OCI-LY1 (cell line): ENCODE results near the gene TICAM1.
"Not testable (repeated sequence)": the region's sequence is repeated elsewhere in the genome, so short reads cannot be mapped to it uniquely, and the experiment has no call there.

ENCODE experiments used
- H2AFZ ChIP-seq: fragments of 200-600 bp; sonication (generic), shearing (Covaris generic); 2 replicates; pipeline ENCODE4 v1.6.0; 2014; ENCODE audit warnings: antibody characterized with exemption, mild to moderate bottlenecking, low read length
- H3F3A ChIP-seq: fragments of 200-600 bp; sonication (generic), shearing (Covaris generic); 2 replicates; pipeline ENCODE4 v1.6.0; 2014; ENCODE audit warnings: mild to moderate bottlenecking, antibody characterized with exemption, low read length, moderate library complexity; ENCODE audit not compliant: insufficient read depth
- H3K27ac ChIP-seq: fragments of 200-600 bp; sonication (generic); 2 replicates; pipeline ENCODE4 v1.5.1; 2014; ENCODE audit warnings: low read length, mixed run types, mild to moderate bottlenecking, low read depth; ENCODE audit not compliant: poor library complexity, severe bottlenecking
- H3K27me3 ChIP-seq: fragments of 200-600 bp; sonication (generic); 2 replicates; pipeline ENCODE4 v1.6.0; 2014; ENCODE audit warnings: antibody characterized with exemption, mild to moderate bottlenecking, low read length, moderate library complexity; ENCODE audit not compliant: insufficient read depth
- H3K36me3 ChIP-seq: fragments of 200-600 bp; sonication (generic); 2 replicates; pipeline ENCODE4 v1.6.1; 2014; ENCODE audit warnings: mild to moderate bottlenecking, antibody characterized with exemption, low read length, moderate library complexity, mixed read lengths; ENCODE audit not compliant: insufficient read depth
- H3K4me1 ChIP-seq: fragments of 200-600 bp; sonication (generic); 2 replicates; pipeline ENCODE4 v1.5.1; 2014; ENCODE audit warnings: mild to moderate bottlenecking, low read length, moderate library complexity; ENCODE audit not compliant: insufficient read depth, severe bottlenecking
- H3K4me2 ChIP-seq: fragments of 200-600 bp; sonication (generic), shearing (Covaris generic); 2 replicates; pipeline ENCODE4 v1.6.1; 2014; ENCODE audit warnings: low read length
- H3K4me3 ChIP-seq: fragments of 200-600 bp; sonication (generic); 2 replicates; pipeline ENCODE4 v1.5.1; 2014; ENCODE audit warnings: low read length, low read depth, mild to moderate bottlenecking, mixed read lengths; ENCODE audit not compliant: poor library complexity, severe bottlenecking
- H3K79me2 ChIP-seq: fragments of 200-600 bp; shearing (Covaris generic); 2 replicates; pipeline ENCODE4 v1.6.1; 2016; ENCODE audit warnings: mixed run types, low read length, mixed read lengths; ENCODE audit not compliant: insufficient read depth
- H3K9ac ChIP-seq: fragments of 200-600 bp; sonication (generic), shearing (Covaris generic); 2 replicates; pipeline ENCODE4 v1.6.1; 2014; ENCODE audit warnings: mild to moderate bottlenecking, low read length, mixed read lengths
- H3K9me2 ChIP-seq: fragments of 200-600 bp; sonication (generic), shearing (Covaris generic); 2 replicates; pipeline ENCODE4 v1.6.1; 2014; ENCODE audit warnings: low read depth, mild to moderate bottlenecking, low read length, mixed read lengths
- H3K9me3 ChIP-seq: fragments of 200-600 bp; shearing (Covaris generic); 2 replicates; pipeline ENCODE4 v1.6.1; 2014; ENCODE audit warnings: low read length, mixed read lengths
- H4K20me1 ChIP-seq: fragments of 200-600 bp; sonication (generic), shearing (Covaris generic); 2 replicates; pipeline ENCODE4 v1.6.0; 2016; ENCODE audit warnings: mild to moderate bottlenecking, low read length; ENCODE audit not compliant: insufficient read depth
- EZH2 ChIP-seq: fragments of 200-600 bp; sonication (generic), shearing (Covaris generic); IDR thresholded peaks from 2 replicates; pipeline ENCODE4 v1.8.0; 2017; ENCODE audit warnings: borderline replicate concordance, mixed run types, mild to moderate bottlenecking, antibody characterized with exemption, low read length, moderate library complexity, mixed read lengths
- TF ChIP-seq, protein P1 (sequence below): fragments of 200-600 bp; sonication (generic), shearing (Covaris generic); IDR thresholded peaks from 2 replicates; pipeline ENCODE4 v1.5.1; 2017; ENCODE audit warnings: mild to moderate bottlenecking, antibody characterized with exemption, low read length, moderate library complexity, mixed read lengths

Gene TICAM1

DNA sequence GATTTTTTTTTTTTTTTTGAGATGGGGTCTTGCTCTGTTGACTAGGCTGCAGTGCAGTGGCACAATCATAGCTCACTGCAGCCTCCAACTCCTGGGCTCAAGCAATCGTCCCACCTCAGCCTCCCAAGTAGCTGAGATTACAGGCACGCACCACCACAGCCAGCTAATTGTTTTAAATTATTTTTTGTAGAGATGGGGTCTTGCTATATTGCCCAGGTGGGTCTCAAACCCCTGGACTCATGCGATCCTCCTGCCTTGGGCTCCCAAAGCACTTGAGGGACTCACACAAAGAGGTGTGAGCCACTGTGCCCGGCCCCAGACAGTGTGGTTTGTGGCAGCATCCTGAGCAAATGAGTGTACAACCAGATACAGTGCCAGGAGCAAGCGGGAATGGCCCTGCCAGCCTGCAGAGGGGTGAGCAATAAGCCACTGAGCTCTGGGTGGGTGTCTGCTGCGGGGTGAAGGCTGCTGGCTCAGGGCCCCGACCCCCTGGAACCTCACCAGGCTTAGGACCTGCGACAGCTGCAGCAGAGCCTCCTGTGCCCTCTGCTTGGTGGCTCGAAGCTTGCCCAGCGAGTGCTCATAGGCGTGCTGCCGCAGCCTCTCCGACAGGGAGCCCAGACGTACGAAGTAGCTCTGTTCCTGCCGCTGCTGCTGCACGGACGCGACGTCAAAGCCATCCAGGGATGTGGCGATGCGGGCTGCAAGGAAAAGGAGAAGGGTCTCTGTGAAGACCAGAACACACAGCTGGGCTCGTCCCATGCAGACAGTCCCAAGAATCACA is 15.9 kb upstream of the TICAM1 start:
- H3K9me2 ChIP-seq = no peaks in the 10 kb centered on the region
- H3K27me3 ChIP-seq = no peaks in the 10 kb centered on the region
- no peak for TF ChIP-seq EZH2
- TF ChIP-seq, protein P1, sequence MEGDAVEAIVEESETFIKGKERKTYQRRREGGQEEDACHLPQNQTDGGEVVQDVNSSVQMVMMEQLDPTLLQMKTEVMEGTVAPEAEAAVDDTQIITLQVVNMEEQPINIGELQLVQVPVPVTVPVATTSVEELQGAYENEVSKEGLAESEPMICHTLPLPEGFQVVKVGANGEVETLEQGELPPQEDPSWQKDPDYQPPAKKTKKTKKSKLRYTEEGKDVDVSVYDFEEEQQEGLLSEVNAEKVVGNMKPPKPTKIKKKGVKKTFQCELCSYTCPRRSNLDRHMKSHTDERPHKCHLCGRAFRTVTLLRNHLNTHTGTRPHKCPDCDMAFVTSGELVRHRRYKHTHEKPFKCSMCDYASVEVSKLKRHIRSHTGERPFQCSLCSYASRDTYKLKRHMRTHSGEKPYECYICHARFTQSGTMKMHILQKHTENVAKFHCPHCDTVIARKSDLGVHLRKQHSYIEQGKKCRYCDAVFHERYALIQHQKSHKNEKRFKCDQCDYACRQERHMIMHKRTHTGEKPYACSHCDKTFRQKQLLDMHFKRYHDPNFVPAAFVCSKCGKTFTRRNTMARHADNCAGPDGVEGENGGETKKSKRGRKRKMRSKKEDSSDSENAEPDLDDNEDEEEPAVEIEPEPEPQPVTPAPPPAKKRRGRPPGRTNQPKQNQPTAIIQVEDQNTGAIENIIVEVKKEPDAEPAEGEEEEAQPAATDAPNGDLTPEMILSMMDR = no peak
- no peak overlapping the region for H3K27ac ChIP-seq
- no peak overlapping the region for H2AFZ ChIP-seq
- H3K36me3 ChIP-seq = peaks cover 25% of the 10 kb centered on the region
- H3K4me2 ChIP-seq = no peak overlapping the region
- H3K4me1 ChIP-seq = peaks cover 17% of the 10 kb centered on the region
- no peaks in the 10 kb centered on the region for H4K20me1 ChIP-seq
- no peaks in the 10 kb centered on the region for H3K9me3 ChIP-seq
- H3K79me2 ChIP-seq = no peaks in the 10 kb centered on the region
- H3K9ac ChIP-seq = no peak overlapping the region
- no peak overlapping the region for H3K4me3 ChIP-seq
- no peaks in the 10 kb centered on the region for H3F3A ChIP-seq

DNA sequence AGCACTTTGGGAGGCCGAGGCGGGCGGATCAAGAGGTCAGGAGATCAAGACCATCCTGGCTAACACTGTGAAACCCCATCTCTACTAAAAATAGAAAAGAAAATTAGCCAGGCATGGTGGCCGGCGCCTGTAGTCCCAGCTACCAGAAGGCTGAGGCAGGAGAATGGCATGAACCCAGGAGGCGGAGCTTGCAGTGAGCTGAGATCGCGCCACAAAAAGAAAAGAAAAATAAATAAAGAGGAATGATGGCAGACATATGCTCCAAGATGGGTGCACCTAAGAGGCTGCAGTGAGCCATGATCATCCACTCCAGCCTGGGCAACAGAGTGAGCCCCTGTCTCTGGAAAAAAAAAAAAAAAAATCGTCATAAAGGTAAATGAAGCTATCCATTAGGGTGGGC is 14.5 kb upstream of the TICAM1 start:
- not testable (repeated sequence) for H3K79me2 ChIP-seq, H3K9ac ChIP-seq, H2AFZ ChIP-seq, H3K9me3 ChIP-seq, H4K20me1 ChIP-seq, H3K27me3 ChIP-seq, H3F3A ChIP-seq, H3K4me3 ChIP-seq, H3K9me2 ChIP-seq, H3K4me2 ChIP-seq, H3K27ac ChIP-seq
- peaks cover 17% of the 10 kb centered on the region for H3K4me1 ChIP-seq
- peaks cover 30% of the 10 kb centered on the region for H3K36me3 ChIP-seq

DNA sequence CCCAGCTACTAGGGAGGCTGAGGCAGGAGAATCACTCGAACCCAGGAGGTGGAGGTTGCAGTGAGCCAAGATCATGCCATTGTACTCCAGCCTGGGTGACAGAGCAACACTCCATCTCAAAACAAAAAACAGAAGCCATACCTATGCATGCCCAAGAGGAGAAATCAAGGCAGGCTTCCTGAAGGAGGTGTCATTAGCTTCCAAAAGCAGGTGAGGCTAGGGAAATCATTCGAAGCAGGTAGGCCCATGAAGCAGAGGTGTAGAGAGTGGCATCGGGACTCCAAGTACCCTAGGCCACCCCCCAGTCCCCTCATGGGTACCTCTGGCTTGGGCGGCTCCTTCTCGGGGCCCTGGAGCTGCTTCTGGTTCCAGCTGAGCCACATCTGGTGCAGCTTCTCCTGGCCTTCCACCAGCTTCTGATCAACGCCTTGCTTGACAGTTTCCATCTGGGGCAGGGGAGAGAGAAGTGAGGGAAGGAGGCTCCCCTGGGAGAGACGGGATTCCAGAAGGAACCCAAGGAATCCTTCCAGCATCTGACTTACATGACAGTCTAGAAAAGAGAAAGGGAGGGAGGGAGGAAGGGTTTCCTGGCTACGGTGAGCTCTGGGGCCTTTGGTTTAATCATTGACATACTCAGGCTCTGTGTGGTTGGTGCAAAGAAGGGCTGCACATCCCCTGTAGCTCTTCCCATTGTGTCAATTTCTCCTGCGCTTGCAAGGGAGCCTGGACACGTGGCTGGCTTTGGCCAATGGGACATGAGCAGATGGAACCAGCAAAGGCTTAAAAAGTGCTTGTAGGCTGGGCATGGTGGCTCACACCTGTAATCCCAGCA is 13.1 kb upstream of the TICAM1 start:
- peaks cover 40% of the 10 kb centered on the region for H3K36me3 ChIP-seq
- no peak overlapping the region for H3K9ac ChIP-seq
- H4K20me1 ChIP-seq = no peaks in the 10 kb centered on the region
- no peaks in the 10 kb centered on the region for H3K9me2 ChIP-seq
- H3K27ac ChIP-seq = no peak overlapping the region
- no peak for TF ChIP-seq EZH2
- no peaks in the 10 kb centered on the region for H3F3A ChIP-seq
- peaks cover 10% of the 10 kb centered on the region for H3K4me1 ChIP-seq
- no peaks in the 10 kb centered on the region for H3K27me3 ChIP-seq
- H3K79me2 ChIP-seq = no peaks in the 10 kb centered on the region
- H3K9me3 ChIP-seq = no peaks in the 10 kb centered on the region
- H2AFZ ChIP-seq = no peak overlapping the region
- H3K4me2 ChIP-seq = no peak overlapping the region
- H3K4me3 ChIP-seq = no peak overlapping the region

DNA sequence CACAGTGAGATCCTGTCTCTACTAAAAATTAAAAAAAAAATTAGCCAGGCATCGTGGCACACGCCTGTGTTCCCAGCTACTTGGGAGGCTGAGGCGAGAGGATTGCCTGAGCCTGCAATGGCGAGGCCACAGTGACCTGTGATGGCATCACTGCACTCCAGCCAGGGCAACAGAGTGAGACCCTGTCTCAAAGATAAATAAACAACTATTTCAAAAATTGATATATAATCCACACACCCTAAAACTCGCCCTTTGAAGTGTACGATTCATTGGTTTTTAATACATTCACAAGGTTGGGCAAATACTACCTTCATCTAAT is 12.1 kb upstream of the TICAM1 start:
- Histone ChIP-seq H3K9me3 (no peaks in the 10 kb centered on the region), H3K27me3 (no peaks in the 10 kb centered on the region), H3K4me1 (peaks cover under 1% of the 10 kb centered on the region), H2AFZ (no peak overlapping the region), H3F3A (no peaks in the 10 kb centered on the region), H3K36me3 (peaks cover 48% of the 10 kb centered on the region), H3K4me3 (no peak overlapping the region), H4K20me1 (no peaks in the 10 kb centered on the region), H3K9ac (no peak overlapping the region), H3K9me2 (no peaks in the 10 kb centered on the region), H3K4me2 (no peak overlapping the region), H3K27ac (no peak overlapping the region), H3K79me2 (no peaks in the 10 kb centered on the region)
- TF ChIP-seq, protein P1 = no peak
- TF ChIP-seq EZH2 = no peak
